Endothelial cell of umbilical vein (primary cell): Measurements from ENCODE around the gene IQCE. TPM values are rescaled to one million over a fixed set of nuclear protein-coding genes. Genes with fewer than 3 reads are reported as not detected.

Experiments used
- BruUV-seq: library from RNA; stranded (reverse); fragments of 400-500 nt; replicated peaks from 2 replicates; lab custom pipeline; 2021; lab: Mats Ljungman, UMichigan
- CTCF ChIA-PET: fragments of 300-600, 350-600 bp; sonication (Branson Sonifier 250); formaldehyde crosslinking; loops from one replicate; lab custom pipeline; 2021; ENCODE audit warnings: antibody characterized with exemption, inconsistent platforms; lab: Charles Lee
- POLR2A ChIA-PET: fragments of 300-600, 350-600 bp; sonication (Branson Sonifier 250); formaldehyde crosslinking; loops from one replicate; lab custom pipeline; 2021; ENCODE audit warnings: antibody characterized with exemption, inconsistent platforms; lab: Charles Lee
- DNase-seq: peaks from one replicate; pipeline ENCODE4 v3.0.0-alpha.2; 2011; ENCODE audit warnings: low read depth, low spot score
- FAIRE-seq: peaks from 2 replicates; lab custom pipeline; 2011; peaks lifted over from hg19 to GRCh38; lab: Jason Lieb, UNC
- H2AFZ ChIP-seq: 2 replicates; pipeline ENCODE4 v1.6.0; 2012; ENCODE audit warnings: low read depth, low read length, control low read depth, inconsistent platforms
- H3K27ac ChIP-seq: 2 replicates; pipeline ENCODE4 v1.5.1; 2011; ENCODE audit warnings: low read depth, mild to moderate bottlenecking, control low read depth, low read length, moderate library complexity; ENCODE audit not compliant: insufficient read depth
- H3K27me3 ChIP-seq, 2 experiments: 2 replicates each; pipeline versions ENCODE4 v1.6.0 to v1.6.1; 2011; ENCODE audit warnings: low read length in 2 of 2, mixed read lengths in 1 of 2; ENCODE audit not compliant: control insufficient read depth in 2 of 2, insufficient read depth in 2 of 2
- H3K36me3 ChIP-seq, 2 experiments: 2 replicates in 1 of 2; 3 replicates in 1 of 2; pipeline ENCODE4 v1.5.1; 2011; ENCODE audit warnings: low read length in 2 of 2, mild to moderate bottlenecking in 1 of 2, moderate library complexity in 1 of 2; ENCODE audit not compliant: control insufficient read depth in 2 of 2, insufficient read depth in 2 of 2; ENCODE audit errors: extremely low read depth in 1 of 2
- H3K4me1 ChIP-seq: 3 replicates; pipeline ENCODE4 v1.5.1; 2011; ENCODE audit warnings: mild to moderate bottlenecking, low read length; ENCODE audit not compliant: control insufficient read depth, insufficient read depth; ENCODE audit errors: extremely low read depth
- H3K4me2 ChIP-seq: 2 replicates; pipeline ENCODE4 v1.6.1; 2011; ENCODE audit warnings: low read length, control low read depth, mixed read lengths; ENCODE audit not compliant: insufficient read depth
- H3K4me3 ChIP-seq, 3 experiments: fragments of 200-600 bp in 1 of 3; sonication (generic), shearing (Covaris generic) in 1 of 3; replicated peaks in 1 of 3; 2 replicates each; pipeline ENCODE4 v1.5.1; 2011 to 2016; ENCODE audit warnings: control low read depth in 3 of 3, low read length in 3 of 3, mild to moderate bottlenecking in 2 of 3, inconsistent platforms in 1 of 3, low read depth in 1 of 3, moderate library complexity in 1 of 3; ENCODE audit not compliant: insufficient read depth in 1 of 3
- H3K79me2 ChIP-seq: 2 replicates; pipeline ENCODE4 v1.6.0; 2012; ENCODE audit warnings: low read length, inconsistent platforms; ENCODE audit not compliant: control insufficient read depth, insufficient read depth
- H3K9ac ChIP-seq: replicated peaks from 2 replicates; pipeline ENCODE3; 2011; ENCODE audit warnings: low read length, control low read depth; ENCODE audit not compliant: insufficient read depth; ENCODE audit errors: extremely low read depth
- H3K9me1 ChIP-seq: replicated peaks from 3 replicates; pipeline ENCODE4 v1.6.0; 2011; ENCODE audit warnings: mild to moderate bottlenecking, low read length; ENCODE audit not compliant: control insufficient read depth, insufficient read depth; ENCODE audit errors: extremely low read depth
- H3K9me3 ChIP-seq: replicated peaks from 2 replicates; pipeline ENCODE4 v1.5.1; 2012; ENCODE audit warnings: low read length, inconsistent platforms; ENCODE audit not compliant: control insufficient read depth, insufficient read depth
- H4K20me1 ChIP-seq: replicated peaks from 2 replicates; pipeline ENCODE3; 2011; ENCODE audit warnings: mild to moderate bottlenecking, low read length; ENCODE audit not compliant: control insufficient read depth, insufficient read depth; ENCODE audit errors: extremely low read depth
- EZH2 ChIP-seq: IDR thresholded peaks from 2 replicates; pipeline ENCODE4 v1.6.1; 2012; ENCODE audit warnings: borderline replicate concordance, low read depth, mild to moderate bottlenecking, moderate library complexity, low read length, inconsistent platforms; ENCODE audit not compliant: severe bottlenecking
- FOS ChIP-seq: IDR thresholded peaks from 2 replicates; pipeline ENCODE4 v1.6.1; 2011; ENCODE audit warnings: mild to moderate bottlenecking, low read length, moderate library complexity, borderline replicate concordance; ENCODE audit not compliant: insufficient read depth
- GATA2 ChIP-seq: IDR thresholded peaks from 2 replicates; pipeline ENCODE4 v1.7.0; 2011; ENCODE audit warnings: low read depth, mild to moderate bottlenecking, moderate library complexity, mixed read lengths, low read length; ENCODE audit not compliant: insufficient read length, insufficient read depth
- JUN ChIP-seq: IDR thresholded peaks from 2 replicates; pipeline ENCODE4 v1.6.1; 2011; ENCODE audit warnings: borderline replicate concordance, low read depth; ENCODE audit not compliant: insufficient read length, insufficient read depth
- MYC ChIP-seq: IDR thresholded peaks from one replicate; pipeline ENCODE4 v1.6.1; 2011; ENCODE audit warnings: mild to moderate bottlenecking, low read depth, low read length
- POLR2A ChIP-seq: IDR thresholded peaks from 2 replicates; pipeline ENCODE4 v1.6.1; 2012; ENCODE audit warnings: low read depth, mild to moderate bottlenecking, control low read depth, low read length
- POLR2AphosphoS5 ChIP-seq: IDR thresholded peaks from 2 replicates; pipeline ENCODE4 v1.6.1; 2012; ENCODE audit warnings: low read depth, mild to moderate bottlenecking, control low read depth, low read length, moderate library complexity; ENCODE audit not compliant: insufficient read depth
- dilution Hi-C: fragments of 300-500 bp; cut with MboI; formaldehyde crosslinking; loops from one replicate; pipeline ENCODE4 v1.15.0; 2019; ENCODE audit warnings: low sequenced_read_pairs; ENCODE audit not compliant: extremely low pct_ligation_motif_present
- intact Hi-C: fragments of 100-400 bp; cut with micrococcal nuclease; formaldehyde crosslinking; loops from one replicate; pipeline ENCODE4 v1.10.0; 2022
- polyA plus RNA-seq, 4 experiments: library from polyadenylated mRNA; depleted of rRNA in 3 of 4; stranded (reverse) in 3 of 4; unstranded in 1 of 4; fragments of >200 nt; gene quantifications; 2 replicates each; pipeline versions ENCODE4 v1.2.1 to v1.2.3, GENCODE V29; 2011 to 2012; ENCODE audit warnings: missing spikeins in 1 of 4
- total RNA-seq: library from RNA; stranded (reverse); gene quantifications from 2 replicates; pipeline ENCODE4 v1.2.3, GENCODE V29; 2021
- TF ChIP-seq, protein P1 (sequence below): IDR thresholded peaks from 2 replicates; pipeline ENCODE4 v1.6.1; 2011; ENCODE audit not compliant: insufficient read depth, insufficient read length
- TF ChIP-seq, protein P2 (sequence below), 2 donors: IDR thresholded peaks; 1 replicate in 1 of 2; 2 replicates in 1 of 2; pipeline ENCODE4 v1.5.1; 2011; ENCODE audit warnings: low read length in 2 of 2, mild to moderate bottlenecking in 2 of 2, moderate library complexity in 2 of 2, control low read depth in 1 of 2, inconsistent platforms in 1 of 2, low read depth in 1 of 2; ENCODE audit not compliant: insufficient read depth in 1 of 2; ENCODE audit errors: extremely low read depth in 1 of 2

The IQCE gene
- total and polyA plus RNA-seq, 2 donors (not counting 3 experiments of a cell fraction or from before 2014, with no cell fraction given): 4.9 to 14.5 TPM

DNA sequence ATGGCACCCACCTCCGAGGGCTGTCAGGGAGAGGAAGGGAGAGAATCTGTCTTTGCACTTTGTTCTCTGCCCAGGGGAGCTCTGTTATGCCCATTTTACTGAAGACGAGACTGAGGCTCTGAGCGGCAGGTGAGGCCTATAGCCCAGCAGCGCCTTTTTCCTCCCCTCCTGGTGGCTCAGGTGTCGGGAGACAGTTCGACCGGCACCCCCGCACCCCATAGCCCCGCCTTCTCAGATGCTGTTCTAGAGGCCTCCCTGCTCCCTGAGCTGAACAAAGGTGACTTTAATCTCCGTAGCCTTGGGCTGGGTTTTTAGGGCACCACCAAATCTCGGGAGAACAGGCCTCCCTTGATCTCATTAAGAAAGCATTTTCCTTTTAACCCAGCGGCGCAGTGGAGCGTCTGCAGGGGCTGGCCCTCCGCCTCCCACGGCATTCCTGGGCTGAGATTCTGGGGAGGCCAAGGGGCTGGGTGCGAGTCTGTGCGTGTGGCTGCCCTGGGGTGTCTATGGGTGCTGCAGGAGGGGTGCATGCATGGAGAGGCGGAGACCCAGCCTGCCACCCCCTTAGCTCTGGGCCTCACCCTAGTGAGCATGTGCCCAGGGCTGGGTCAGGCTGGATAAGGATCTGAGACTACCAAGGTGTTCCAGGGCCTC, 35.9 kb upstream of the IQCE start:
- Histone ChIP-seq H3K27ac (peak overlapping the region; percentile 84), H3K4me2 (peak overlapping the region; percentile 60), H3K27me3 (no peaks in the 10 kb centered on the region), H3K9me3 (no peaks in the 10 kb centered on the region), H2AFZ (no peak overlapping the region), H3K4me3 (no peak overlapping the region), H3K36me3 (no peaks in the 10 kb centered on the region), H3K4me1 (peaks cover 43% of the 10 kb centered on the region), H3K9ac (peak overlapping the region; percentile 53), H3K9me1 (no peaks in the 10 kb centered on the region), H3K79me2 (no peaks in the 10 kb centered on the region), H4K20me1 (no peaks in the 10 kb centered on the region)
- DNase-seq: no peak
- TF ChIP-seq JUN: no peak
- no peak for TF ChIP-seq POLR2A
- TF ChIP-seq POLR2AphosphoS5: no peak
- TF ChIP-seq, protein P1, sequence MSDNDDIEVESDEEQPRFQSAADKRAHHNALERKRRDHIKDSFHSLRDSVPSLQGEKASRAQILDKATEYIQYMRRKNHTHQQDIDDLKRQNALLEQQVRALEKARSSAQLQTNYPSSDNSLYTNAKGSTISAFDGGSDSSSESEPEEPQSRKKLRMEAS: no peak
- no peak for TF ChIP-seq MYC
- TF ChIP-seq EZH2: no peak
- TF ChIP-seq, protein P2, sequence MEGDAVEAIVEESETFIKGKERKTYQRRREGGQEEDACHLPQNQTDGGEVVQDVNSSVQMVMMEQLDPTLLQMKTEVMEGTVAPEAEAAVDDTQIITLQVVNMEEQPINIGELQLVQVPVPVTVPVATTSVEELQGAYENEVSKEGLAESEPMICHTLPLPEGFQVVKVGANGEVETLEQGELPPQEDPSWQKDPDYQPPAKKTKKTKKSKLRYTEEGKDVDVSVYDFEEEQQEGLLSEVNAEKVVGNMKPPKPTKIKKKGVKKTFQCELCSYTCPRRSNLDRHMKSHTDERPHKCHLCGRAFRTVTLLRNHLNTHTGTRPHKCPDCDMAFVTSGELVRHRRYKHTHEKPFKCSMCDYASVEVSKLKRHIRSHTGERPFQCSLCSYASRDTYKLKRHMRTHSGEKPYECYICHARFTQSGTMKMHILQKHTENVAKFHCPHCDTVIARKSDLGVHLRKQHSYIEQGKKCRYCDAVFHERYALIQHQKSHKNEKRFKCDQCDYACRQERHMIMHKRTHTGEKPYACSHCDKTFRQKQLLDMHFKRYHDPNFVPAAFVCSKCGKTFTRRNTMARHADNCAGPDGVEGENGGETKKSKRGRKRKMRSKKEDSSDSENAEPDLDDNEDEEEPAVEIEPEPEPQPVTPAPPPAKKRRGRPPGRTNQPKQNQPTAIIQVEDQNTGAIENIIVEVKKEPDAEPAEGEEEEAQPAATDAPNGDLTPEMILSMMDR (IDR thresholded peaks at IDR 0.05; ENCODE audit: extremely low read depth in 1 of 2, insufficient read depth in 1 of 2, low read depth in 1 of 2, low read length in 2 of 2): no peak
- TF ChIP-seq FOS: no peak
- TF ChIP-seq GATA2: no peak
- intact Hi-C loops (loop anchor here (5.0 to 10.0 kb wide), 2 partner anchors 118 to 119 kb away; partner anchors contain the start of gene CHST12), dilution Hi-C loops (no loop called here)
- ChIA-PET POLR2A (no interaction called here), CTCF (interaction anchor here (1.0 to 1.6 kb wide), 3 partner anchors 30 to 71 kb away, joined by 3 to 4 read pairs (median 3); partner anchors contain the start of gene BRAT1)
- FAIRE-seq: peak; percentile 18
- BruUV-seq: no TSS peak
